Heart left ventricle (tissue), 13 donors: Measurements from ENCODE around the gene BMPER.

Source experiments
- CTCF ChIP-seq, 12 donors: fragments of 200-600 bp; sonication (generic) in 4 of 12; IDR thresholded peaks; one replicate each; pipeline versions ENCODE4 v1.5.0 to v1.8.0; 2018 to 2022; ENCODE audit warnings: antibody characterized with exemption in 12 of 12, mild to moderate bottlenecking in 5 of 12
- POLR2A ChIP-seq, 2 donors: fragments of 450-650 bp; IDR thresholded peaks; one replicate each; pipeline ENCODE4 v1.6.1; 2017; ENCODE audit warnings: antibody characterized with exemption in 2 of 2, mild to moderate bottlenecking in 2 of 2, moderate library complexity in 2 of 2
- donor health status: ischemic (EF 13 %, LVEDD 7.1; RV severe dilation, severe dysfunction).
- donor health status: DM: no; HTN: yes; CAD: no.
- donor health status: DM: no; HTN: no; CAD: no.
- donor health status: ischemic (EF 25% LVEDD 6.9; RV normal size, moderate dysfunction).
- donor health status: ischemic (EF 25% LVEDD 5.7; RV mildly dilated, moderate dysfunction).
- donor health status: ischemic (EF 35%, LVEDD 5.7; RV mildly dilated, moderate dysfunction).
- donor health status: nonischemic (EF 11% LVEDD 7.7; RV severe dilation, severe dysfunction).
- donor health status: DM: yes; HTN: yes; CAD: no.
- donor health status: PGD.
- donor health status: ischemic (EF 29% LVEDD 5.4; RV normal size, mild dysfunction).
- donor health status: nonischemic (EF 23%, LVEDD 6.1; RV moderate dilation, normal function).

- TF ChIP-seq CTCF (IDR thresholded peaks at IDR 0.05) (no peak), POLR2A (IDR thresholded peaks at IDR 0.05) (no peak)
These were observed 130.9 kb downstream of the BMPER start for GRCh38 chr7:34036051-34036920.
